ENCODE measurements around the gene STK35.

STK35 gene

DNA sequence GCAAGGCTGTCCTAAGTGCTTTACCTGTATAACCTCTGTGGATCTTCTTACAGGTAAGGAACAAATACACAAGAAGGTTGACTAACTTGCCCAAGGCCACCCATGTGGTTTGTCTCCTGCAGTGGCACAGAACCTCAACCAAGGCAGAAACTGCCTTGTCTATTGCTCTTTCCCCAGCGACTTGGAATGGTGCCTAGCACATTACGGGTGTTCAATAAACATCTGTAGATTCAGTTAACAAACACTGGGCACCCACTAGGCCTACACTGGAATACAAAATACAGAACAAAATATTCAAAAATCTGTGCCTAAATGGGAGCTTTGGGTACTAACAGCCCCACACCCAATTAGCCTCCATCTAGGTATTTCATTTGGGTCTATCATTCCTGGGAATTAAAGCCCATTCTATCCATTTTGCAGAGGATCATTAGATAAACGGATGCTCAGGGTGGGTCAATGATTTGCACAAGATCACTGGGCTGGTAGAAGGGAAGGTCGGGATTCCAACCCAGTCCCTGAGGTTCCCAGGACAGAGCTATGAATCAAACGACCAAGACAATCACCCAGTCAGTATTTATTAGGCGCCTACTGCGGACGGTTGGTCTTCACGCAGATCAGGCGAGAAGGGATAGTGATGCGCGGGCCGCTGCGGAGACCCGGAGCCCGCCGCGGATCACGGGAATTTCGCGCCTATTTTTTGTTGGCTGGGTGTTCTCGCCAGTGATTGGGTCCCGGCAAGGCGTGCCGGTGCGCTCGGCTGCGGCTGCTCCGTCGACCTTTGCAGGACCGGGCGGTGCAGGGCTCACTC, at the start of gene STK35:
TSS of gene STK35 (plus strand) at position 771 of the 808 bp plus-strand sequence. CDS start 55 bp downstream, outside the sequence.
- Histone ChIP-seq H3K4me2 (ENCODE audit: low read depth, low read length) (peak within 1 kb of the TSS; percentile 59), H3K27me3 (replicated peaks; ENCODE audit: insufficient read depth, low read length) (no peaks in the 10 kb centered on the region), H3K79me2 (ENCODE audit: low read length) (peaks cover 34% of the 10 kb centered on the region), H3K27ac (ENCODE audit: low read length) (peak within 1 kb of the TSS; percentile 97), H3K9me2 (replicated peaks; ENCODE audit: insufficient read depth, low read length) (no peaks in the 10 kb centered on the region), H4K20me1 (ENCODE audit: insufficient read depth, low read length) (no peaks in the 10 kb centered on the region), H3K36me3 (replicated peaks; ENCODE audit: insufficient read depth, low read length) (no peaks in the 10 kb centered on the region), H3F3A (ENCODE audit: insufficient read depth, low read length) (peaks cover 15% of the 10 kb centered on the region; the same call in 1 of the 2 replicates), H2AFZ (ENCODE audit: low read length) (peak within 1 kb of the TSS; percentile 85), H3K4me3 (ENCODE audit: low read length) (peak within 1 kb of the TSS; percentile 93), H3K9me3 (replicated peaks; ENCODE audit: insufficient read depth, low read length) (no peaks in the 10 kb centered on the region), H3K4me1 (ENCODE audit: low read length) (peaks cover 14% of the 10 kb centered on the region), H3K9ac (ENCODE audit: low read length) (peak within 1 kb of the TSS; percentile 98)
- DNase-seq, result peak; percentile 81
- no peak for TF ChIP-seq EZH2 (optimal IDR thresholded peaks at IDR 0.05; ENCODE audit: low read depth, low read length)
- TF ChIP-seq, protein P1, sequence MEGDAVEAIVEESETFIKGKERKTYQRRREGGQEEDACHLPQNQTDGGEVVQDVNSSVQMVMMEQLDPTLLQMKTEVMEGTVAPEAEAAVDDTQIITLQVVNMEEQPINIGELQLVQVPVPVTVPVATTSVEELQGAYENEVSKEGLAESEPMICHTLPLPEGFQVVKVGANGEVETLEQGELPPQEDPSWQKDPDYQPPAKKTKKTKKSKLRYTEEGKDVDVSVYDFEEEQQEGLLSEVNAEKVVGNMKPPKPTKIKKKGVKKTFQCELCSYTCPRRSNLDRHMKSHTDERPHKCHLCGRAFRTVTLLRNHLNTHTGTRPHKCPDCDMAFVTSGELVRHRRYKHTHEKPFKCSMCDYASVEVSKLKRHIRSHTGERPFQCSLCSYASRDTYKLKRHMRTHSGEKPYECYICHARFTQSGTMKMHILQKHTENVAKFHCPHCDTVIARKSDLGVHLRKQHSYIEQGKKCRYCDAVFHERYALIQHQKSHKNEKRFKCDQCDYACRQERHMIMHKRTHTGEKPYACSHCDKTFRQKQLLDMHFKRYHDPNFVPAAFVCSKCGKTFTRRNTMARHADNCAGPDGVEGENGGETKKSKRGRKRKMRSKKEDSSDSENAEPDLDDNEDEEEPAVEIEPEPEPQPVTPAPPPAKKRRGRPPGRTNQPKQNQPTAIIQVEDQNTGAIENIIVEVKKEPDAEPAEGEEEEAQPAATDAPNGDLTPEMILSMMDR (IDR thresholded peaks at IDR 0.05; ENCODE audit: low read length), result no peak
- no peak for TF ChIP-seq EZH2phosphoT487 (IDR thresholded peaks at IDR 0.05; ENCODE audit: low read length)

DNA sequence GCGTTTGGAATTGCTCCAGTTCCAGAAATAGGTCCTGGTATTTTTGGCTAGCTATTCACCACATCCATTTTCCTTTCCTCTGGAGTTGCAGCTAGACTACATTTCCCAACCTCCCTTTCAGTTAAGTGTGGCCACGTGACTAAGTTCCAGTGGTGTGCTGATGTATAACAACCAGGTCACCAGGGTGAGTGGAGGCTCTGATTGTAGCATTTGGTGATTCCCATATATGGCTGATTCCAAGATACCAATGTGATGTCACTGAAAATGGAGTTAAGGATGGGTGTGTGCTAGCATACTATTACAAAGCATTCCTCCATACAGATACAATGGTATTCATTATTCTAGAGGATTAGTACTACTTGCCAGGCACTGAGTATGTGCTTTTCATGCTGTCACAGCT, 49.7 kb upstream of the STK35 start:
- no peak overlapping the region for H3K4me3 ChIP-seq (ENCODE audit: low read length)
- no peak for TF ChIP-seq EZH2 (optimal IDR thresholded peaks at IDR 0.05; ENCODE audit: low read depth, low read length)
- TF ChIP-seq, protein P1 (IDR thresholded peaks at IDR 0.05; ENCODE audit: low read length), result no peak
- TF ChIP-seq EZH2phosphoT487 (IDR thresholded peaks at IDR 0.05; ENCODE audit: low read length), result no peak
- no peak for DNase-seq
- no peak overlapping the region for H2AFZ ChIP-seq (ENCODE audit: low read length)
- H3K27me3 ChIP-seq (replicated peaks; ENCODE audit: insufficient read depth, low read length), result no peaks in the 10 kb centered on the region
- no peaks in the 10 kb centered on the region for H3K36me3 ChIP-seq (replicated peaks; ENCODE audit: insufficient read depth, low read length)
- H3K9me2 ChIP-seq (replicated peaks; ENCODE audit: insufficient read depth, low read length), result no peaks in the 10 kb centered on the region
- H3K79me2 ChIP-seq (ENCODE audit: low read length), result no peaks in the 10 kb centered on the region
- H3K4me1 ChIP-seq (ENCODE audit: low read length), result no peaks in the 10 kb centered on the region
- no peaks in the 10 kb centered on the region for H3K9me3 ChIP-seq (replicated peaks; ENCODE audit: insufficient read depth, low read length)
- H3F3A ChIP-seq (ENCODE audit: insufficient read depth, low read length), result no peaks in the 10 kb centered on the region
- H3K9ac ChIP-seq (ENCODE audit: low read length), result no peak overlapping the region
- H3K27ac ChIP-seq (ENCODE audit: low read length), result no peak overlapping the region
- no peaks in the 10 kb centered on the region for H4K20me1 ChIP-seq (ENCODE audit: insufficient read depth, low read length)
- H3K4me2 ChIP-seq (ENCODE audit: low read depth, low read length), result no peak overlapping the region

DNA sequence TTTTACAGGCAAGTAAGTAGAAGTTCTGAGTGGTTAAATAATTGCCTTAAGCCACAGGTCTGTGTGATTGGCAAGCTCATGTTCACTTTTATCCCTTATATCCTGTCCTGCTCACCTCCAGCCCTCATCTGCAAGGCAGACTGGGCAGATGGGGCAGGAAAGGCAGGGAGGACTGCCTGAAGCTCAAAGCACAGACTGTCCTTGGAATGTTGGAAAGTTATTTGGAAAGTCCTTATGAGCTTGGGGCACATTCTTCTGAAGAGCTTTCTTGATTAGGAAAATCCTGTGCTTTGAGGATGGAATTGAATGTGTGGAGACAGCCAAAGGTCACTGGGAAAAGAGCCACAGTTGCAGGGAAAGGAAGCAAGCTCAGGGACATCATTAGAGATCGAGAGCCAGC, 48.9 kb upstream of the STK35 start:
- Histone ChIP-seq H3K79me2 (ENCODE audit: low read length) (no peaks in the 10 kb centered on the region), H3K36me3 (replicated peaks; ENCODE audit: insufficient read depth, low read length) (no peaks in the 10 kb centered on the region), H3K27me3 (replicated peaks; ENCODE audit: insufficient read depth, low read length) (no peaks in the 10 kb centered on the region), H3K4me3 (ENCODE audit: low read length) (no peak overlapping the region), H3K9me3 (replicated peaks; ENCODE audit: insufficient read depth, low read length) (no peaks in the 10 kb centered on the region), H3F3A (ENCODE audit: insufficient read depth, low read length) (no peaks in the 10 kb centered on the region), H3K27ac (ENCODE audit: low read length) (no peak overlapping the region), H3K4me1 (ENCODE audit: low read length) (no peaks in the 10 kb centered on the region), H3K9me2 (replicated peaks; ENCODE audit: insufficient read depth, low read length) (no peaks in the 10 kb centered on the region), H4K20me1 (ENCODE audit: insufficient read depth, low read length) (no peaks in the 10 kb centered on the region), H3K9ac (ENCODE audit: low read length) (no peak overlapping the region), H3K4me2 (ENCODE audit: low read depth, low read length) (no peak overlapping the region), H2AFZ (ENCODE audit: low read length) (no peak overlapping the region)
- DNase-seq, result no peak
- TF ChIP-seq, protein P1 (IDR thresholded peaks at IDR 0.05; ENCODE audit: low read length), result no peak
- TF ChIP-seq EZH2phosphoT487 (IDR thresholded peaks at IDR 0.05; ENCODE audit: low read length), result no peak
- TF ChIP-seq EZH2 (optimal IDR thresholded peaks at IDR 0.05; ENCODE audit: low read depth, low read length), result no peak

Data from MM.1S (cell line).